OCI-LY3 (cell line): ENCODE results near the gene CDH8.

Source experiments
- H2AFZ ChIP-seq: fragments of 200-600, 300-600 bp; shearing (Covaris generic); 2 replicates; pipeline ENCODE4 v1.6.0; 2014; ENCODE audit warnings: antibody characterized with exemption, low read depth, low read length
- H3K27ac ChIP-seq: fragments of 200-600, 300-600 bp; sonication (generic); 2 replicates; pipeline ENCODE4 v1.5.1; 2014; ENCODE audit warnings: mild to moderate bottlenecking, low read length, moderate library complexity, mixed read lengths
- H3K27me3 ChIP-seq: fragments of 200-600, 300-600 bp; sonication (generic); 2 replicates; pipeline ENCODE4 v1.6.1; 2014; ENCODE audit warnings: low read depth, low read length, mixed read lengths
- H3K36me3 ChIP-seq: fragments of 200-600, 300-600 bp; sonication (generic); replicated peaks from 2 replicates; pipeline ENCODE3; 2014; ENCODE audit warnings: low read depth, low read length, mixed read lengths
- H3K4me1 ChIP-seq: fragments of 300-600, 200-600 bp; sonication (generic); 2 replicates; pipeline ENCODE4 v1.6.1; 2014; ENCODE audit warnings: low read length, mixed read lengths
- H3K4me2 ChIP-seq: fragments of 200-600, 300-600 bp; sonication (generic); 2 replicates; pipeline ENCODE4 v1.6.1; 2014; ENCODE audit warnings: low read length, mixed read lengths
- H3K4me3 ChIP-seq: fragments of 300-600, 200-600 bp; sonication (generic); 2 replicates; pipeline ENCODE4 v1.5.1; 2014; ENCODE audit warnings: antibody characterized with exemption, mild to moderate bottlenecking, low read length, moderate library complexity
- H3K79me2 ChIP-seq: fragments of 300-600, 200-600 bp; shearing (Covaris generic); 2 replicates; pipeline ENCODE4 v1.6.1; 2014; ENCODE audit warnings: mild to moderate bottlenecking, low read length, mixed read lengths
- H3K9ac ChIP-seq: fragments of 300-600, 200-600 bp; shearing (Covaris generic); 2 replicates; pipeline ENCODE4 v1.6.0; 2014; ENCODE audit warnings: mild to moderate bottlenecking, low read length, moderate library complexity
- H3K9me3 ChIP-seq: fragments of 200-600, 300-600 bp; shearing (Covaris generic); 2 replicates; pipeline ENCODE4 v1.6.1; 2014; ENCODE audit warnings: low read length, mixed read lengths; ENCODE audit not compliant: insufficient read depth
- H4K20me1 ChIP-seq: fragments of 200-600, 300-600 bp; sonication (generic); 2 replicates; pipeline ENCODE4 v1.6.1; 2016; ENCODE audit warnings: low read length, mixed read lengths; ENCODE audit not compliant: insufficient read depth
- EZH2phosphoT487 ChIP-seq: fragments of 200-600 bp; shearing (Covaris generic); IDR thresholded peaks from 2 replicates; pipeline ENCODE4 v1.6.1; 2018; ENCODE audit warnings: antibody characterized with exemption, mixed run types, low read depth
- TF ChIP-seq, protein P1 (sequence below): fragments of 200-600, 300-600 bp; sonication (generic); IDR thresholded peaks from 2 replicates; pipeline ENCODE4 v1.5.1; 2014; ENCODE audit warnings: antibody characterized with exemption, low read length, low read depth

Gene CDH8

GRCh38 chr16:61659936-61660335 is 376.3 kb downstream of the CDH8 start:
- H3K4me3 ChIP-seq = no peak overlapping the region
- H3K4me2 ChIP-seq = no peak overlapping the region
- no peaks in the 10 kb centered on the region for H3K27me3 ChIP-seq
- H3K4me1 ChIP-seq = no peaks in the 10 kb centered on the region
- H3K9me3 ChIP-seq = no peaks in the 10 kb centered on the region
- TF ChIP-seq, protein P1, sequence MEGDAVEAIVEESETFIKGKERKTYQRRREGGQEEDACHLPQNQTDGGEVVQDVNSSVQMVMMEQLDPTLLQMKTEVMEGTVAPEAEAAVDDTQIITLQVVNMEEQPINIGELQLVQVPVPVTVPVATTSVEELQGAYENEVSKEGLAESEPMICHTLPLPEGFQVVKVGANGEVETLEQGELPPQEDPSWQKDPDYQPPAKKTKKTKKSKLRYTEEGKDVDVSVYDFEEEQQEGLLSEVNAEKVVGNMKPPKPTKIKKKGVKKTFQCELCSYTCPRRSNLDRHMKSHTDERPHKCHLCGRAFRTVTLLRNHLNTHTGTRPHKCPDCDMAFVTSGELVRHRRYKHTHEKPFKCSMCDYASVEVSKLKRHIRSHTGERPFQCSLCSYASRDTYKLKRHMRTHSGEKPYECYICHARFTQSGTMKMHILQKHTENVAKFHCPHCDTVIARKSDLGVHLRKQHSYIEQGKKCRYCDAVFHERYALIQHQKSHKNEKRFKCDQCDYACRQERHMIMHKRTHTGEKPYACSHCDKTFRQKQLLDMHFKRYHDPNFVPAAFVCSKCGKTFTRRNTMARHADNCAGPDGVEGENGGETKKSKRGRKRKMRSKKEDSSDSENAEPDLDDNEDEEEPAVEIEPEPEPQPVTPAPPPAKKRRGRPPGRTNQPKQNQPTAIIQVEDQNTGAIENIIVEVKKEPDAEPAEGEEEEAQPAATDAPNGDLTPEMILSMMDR = no peak
- TF ChIP-seq EZH2phosphoT487 = no peak
- no peaks in the 10 kb centered on the region for H3K79me2 ChIP-seq
- no peak overlapping the region for H3K9ac ChIP-seq
- no peaks in the 10 kb centered on the region for H3K36me3 ChIP-seq
- no peak overlapping the region for H3K27ac ChIP-seq
- H4K20me1 ChIP-seq = no peaks in the 10 kb centered on the region
- H2AFZ ChIP-seq = no peak overlapping the region

GRCh38 chr16:61654962-61655361 is 381.3 kb downstream of the CDH8 start:
- no peak overlapping the region for H3K4me2 ChIP-seq
- no peaks in the 10 kb centered on the region for H3K9me3 ChIP-seq
- H3K4me1 ChIP-seq = no peaks in the 10 kb centered on the region
- no peaks in the 10 kb centered on the region for H3K36me3 ChIP-seq
- no peak overlapping the region for H3K4me3 ChIP-seq
- TF ChIP-seq EZH2phosphoT487 = no peak
- TF ChIP-seq, protein P1 = no peak
- H2AFZ ChIP-seq = no peak overlapping the region
- H3K79me2 ChIP-seq = no peaks in the 10 kb centered on the region
- no peaks in the 10 kb centered on the region for H3K27me3 ChIP-seq
- H3K9ac ChIP-seq = no peak overlapping the region
- H3K27ac ChIP-seq = no peak overlapping the region
- H4K20me1 ChIP-seq = no peaks in the 10 kb centered on the region

DNA sequence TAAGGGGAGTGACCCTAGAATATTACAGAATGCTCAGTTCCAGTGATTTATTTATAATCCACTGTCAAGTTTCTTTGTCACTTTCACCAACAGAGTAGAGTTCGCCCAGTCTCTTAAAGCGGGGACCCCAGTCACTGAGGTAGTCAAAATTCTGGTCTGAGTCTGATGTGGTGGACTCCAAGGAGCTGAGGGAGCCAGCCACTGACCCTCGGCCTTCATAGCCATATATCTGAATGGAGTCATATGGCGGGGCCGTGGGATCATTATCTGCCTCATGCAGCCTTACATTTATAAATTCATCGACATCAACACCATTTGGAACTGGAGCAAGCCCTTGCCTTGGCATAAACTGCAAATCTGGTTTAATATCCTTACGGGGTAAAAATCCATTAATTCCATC is 382.7 kb downstream of the CDH8 start:
- Histone ChIP-seq H2AFZ (no peak overlapping the region), H3K27ac (no peak overlapping the region)

GRCh38 chr16:61645561-61645960 is 390.7 kb downstream of the CDH8 start:
- H2AFZ ChIP-seq = no peak overlapping the region
- TF ChIP-seq, protein P1 = no peak
- H3K4me2 ChIP-seq = no peak overlapping the region
- no peaks in the 10 kb centered on the region for H3K9me3 ChIP-seq
- no peaks in the 10 kb centered on the region for H3K36me3 ChIP-seq
- H3K79me2 ChIP-seq = no peaks in the 10 kb centered on the region
- no peak overlapping the region for H3K27ac ChIP-seq
- no peak overlapping the region for H3K9ac ChIP-seq
- no peaks in the 10 kb centered on the region for H3K27me3 ChIP-seq
- no peaks in the 10 kb centered on the region for H3K4me1 ChIP-seq
- no peaks in the 10 kb centered on the region for H4K20me1 ChIP-seq
- no peak overlapping the region for H3K4me3 ChIP-seq

More for the DNA sequence above, 382.7 kb downstream of the CDH8 start:
- H3K9ac ChIP-seq = no peak overlapping the region
- H3K4me2 ChIP-seq = no peak overlapping the region
- no peaks in the 10 kb centered on the region for H3K9me3 ChIP-seq
- TF ChIP-seq EZH2phosphoT487 = no peak
- TF ChIP-seq, protein P1 = no peak
- no peaks in the 10 kb centered on the region for H4K20me1 ChIP-seq
- H3K79me2 ChIP-seq = no peaks in the 10 kb centered on the region
- H3K4me1 ChIP-seq = no peaks in the 10 kb centered on the region
- H3K4me3 ChIP-seq = no peak overlapping the region
- H3K36me3 ChIP-seq = no peaks in the 10 kb centered on the region
- H3K27me3 ChIP-seq = no peaks in the 10 kb centered on the region
